CD4-positive, alpha-beta T cell treated with Interleukin-4 for 4 hours (primary cell): ENCODE data around the gene HOATZ.

Experiments used
- DNase-seq: peaks from one replicate; pipeline ENCODE4 v3.0.0-alpha.2; 2020

The HOATZ gene

GRCh38 chr11:111585371-111585770, 70.8 kb downstream of the HOATZ start:
- no peak for DNase-seq

GRCh38 chr11:111586388-111586831, 71.8 kb downstream of the HOATZ start:
- peak; percentile 62 for DNase-seq
